ENCODE results near the gene SUMO3. TPM values are rescaled to one million over a fixed set of nuclear protein-coding genes. Genes with fewer than 3 reads are reported as not detected.

Gene SUMO3
- total and polyA plus RNA-seq, 2 donors (not counting 3 experiments of a cell fraction or from before 2014, with no cell fraction given): 102 to 123 TPM

GRCh38 chr21:44858291-44858690, 40.4 kb upstream of the SUMO3 start:
- no peaks in the 10 kb centered on the region for H3K9me3 ChIP-seq (replicated peaks; ENCODE audit: control insufficient read depth, insufficient read depth, low read length)
- no peak for TF ChIP-seq FOS (IDR thresholded peaks at IDR 0.05; ENCODE audit: borderline replicate concordance, insufficient read depth, low read length)
- TF ChIP-seq POLR2AphosphoS5 (IDR thresholded peaks at IDR 0.05; ENCODE audit: insufficient read depth, low read depth, low read length): no peak
- TF ChIP-seq MYC (IDR thresholded peaks at IDR 0.05; ENCODE audit: low read depth, low read length): no peak
- no peak for TF ChIP-seq POLR2A (IDR thresholded peaks at IDR 0.05; ENCODE audit: low read depth, low read length)
- TF ChIP-seq, protein P1, sequence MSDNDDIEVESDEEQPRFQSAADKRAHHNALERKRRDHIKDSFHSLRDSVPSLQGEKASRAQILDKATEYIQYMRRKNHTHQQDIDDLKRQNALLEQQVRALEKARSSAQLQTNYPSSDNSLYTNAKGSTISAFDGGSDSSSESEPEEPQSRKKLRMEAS (IDR thresholded peaks at IDR 0.05; ENCODE audit: insufficient read depth, insufficient read length): no peak
- no peak for TF ChIP-seq CTCF (IDR thresholded peaks at IDR 0.05; ENCODE audit: extremely low read depth in 1 of 2, insufficient read depth in 1 of 2, low read depth in 1 of 2, low read length in 2 of 2)
- no peak overlapping the region for H3K27ac ChIP-seq (ENCODE audit: insufficient read depth, low read depth, low read length)
- H2AFZ ChIP-seq (ENCODE audit: low read depth, low read length): no peak overlapping the region
- H4K20me1 ChIP-seq (replicated peaks; ENCODE audit: control insufficient read depth, extremely low read depth, insufficient read depth, low read length): peaks cover 5% of the 10 kb centered on the region
- no peaks in the 10 kb centered on the region for H3K9me1 ChIP-seq (replicated peaks; ENCODE audit: control insufficient read depth, extremely low read depth, insufficient read depth, low read length)
- DNase-seq (ENCODE audit: low read depth, low spot score) (no peak), FAIRE-seq (no peak)
- no TSS peak for BruUV-seq (replicated peaks)
- no peaks in the 10 kb centered on the region for H3K4me1 ChIP-seq (ENCODE audit: control insufficient read depth, extremely low read depth, insufficient read depth, low read length)
- ChIA-PET POLR2A (no interaction called here), CTCF (interaction anchor here (0.8 to 1.2 kb wide), 3 partner anchors 17 to 53 kb away, joined by 3 to 4 read pairs (median 3); no protein-coding TSS in a partner anchor)
- H3K36me3 ChIP-seq (ENCODE audit: control insufficient read depth in 2 of 2, extremely low read depth in 1 of 2, insufficient read depth in 2 of 2, low read length in 2 of 2): peaks cover 31 to 67% of the 10 kb centered on the region in 2 experiments
- H3K4me3 ChIP-seq (replicated peaks in 1 of 3; ENCODE audit: insufficient read depth in 1 of 3, low read depth in 1 of 3, low read length in 3 of 3): no peak overlapping the region
- H3K4me2 ChIP-seq (ENCODE audit: insufficient read depth, low read length): no peak overlapping the region
- intact Hi-C loops (cut with micrococcal nuclease) (no loop called here), dilution Hi-C loops (cut with MboI; ENCODE audit: extremely low pct_ligation_motif_present, low sequenced_read_pairs) (no loop called here)
- no peak overlapping the region for H3K9ac ChIP-seq (replicated peaks; ENCODE audit: extremely low read depth, insufficient read depth, low read length)
- no peaks in the 10 kb centered on the region for H3K27me3 ChIP-seq (ENCODE audit: control insufficient read depth in 2 of 2, insufficient read depth in 2 of 2, low read length in 2 of 2)
- peaks cover 97% of the 10 kb centered on the region for H3K79me2 ChIP-seq (ENCODE audit: control insufficient read depth, insufficient read depth, low read length)

Data from endothelial cell of umbilical vein (primary cell).